Activated CD4-positive, CD25-positive, alpha-beta regulatory T cell treated with anti-CD3 and anti-CD28 coated beads, Interleukin-2, amount 50 U/mL, for 16 hours (primary cell): Measurements from ENCODE around the gene GAB4.
"Not testable (repeated sequence)": the region's sequence is repeated elsewhere in the genome, so short reads cannot be mapped to it uniquely, and the experiment has no call there.

ENCODE experiments used
- DNase-seq: peaks from one replicate; pipeline ENCODE4 v3.0.0-alpha.2; 2020; ENCODE audit warnings: low read depth, low spot score

GAB4 gene

GRCh38 chr22:16958475-16958874 is 49.5 kb downstream of the GAB4 start:
- DNase-seq: no peak

- DNase-seq: no peak
These were observed 50.2 kb downstream of the GAB4 start for GRCh38 chr22:16957781-16958180.

- no peak for DNase-seq
These were observed 51.7 kb downstream of the GAB4 start for GRCh38 chr22:16956290-16956689.

- no peak for DNase-seq
These were observed 52.3 kb downstream of the GAB4 start for GRCh38 chr22:16955678-16956210.

- DNase-seq: no peak
These were observed 52.9 kb downstream of the GAB4 start for GRCh38 chr22:16955081-16955480.

- DNase-seq: no peak
These were observed 54.0 kb downstream of the GAB4 start for GRCh38 chr22:16954060-16954403.

GRCh38 chr22:16953206-16954059 is 54.6 kb downstream of the GAB4 start:
- DNase-seq: no peak

- no peak for DNase-seq
These were observed 58.5 kb downstream of the GAB4 start for GRCh38 chr22:16949561-16949960.

- no peak for DNase-seq
These were observed 70.2 kb downstream of the GAB4 start for GRCh38 chr22:16937811-16938210.

GRCh38 chr22:16937209-16937608 is 70.8 kb downstream of the GAB4 start:
- DNase-seq: not testable (repeated sequence)

- DNase-seq: no peak
These were observed 71.4 kb downstream of the GAB4 start for GRCh38 chr22:16936625-16937024.

GRCh38 chr22:16935209-16935608 is 72.8 kb downstream of the GAB4 start:
- no peak for DNase-seq

- no peak for DNase-seq
These were observed 74.4 kb downstream of the GAB4 start for GRCh38 chr22:16933291-16934282.

GRCh38 chr22:16932577-16932976 is 75.4 kb downstream of the GAB4 start:
- no peak for DNase-seq

- DNase-seq: no peak
These were observed 82.5 kb downstream of the GAB4 start for GRCh38 chr22:16925407-16925966.

GRCh38 chr22:16922706-16923105 is 85.3 kb downstream of the GAB4 start:
- no peak for DNase-seq

- no peak for DNase-seq
These were observed 85.9 kb downstream of the GAB4 start for GRCh38 chr22:16922076-16922475.

- DNase-seq: peak; percentile 21
These were observed 90.6 kb downstream of the GAB4 start for GRCh38 chr22:16917144-16918003.

- DNase-seq: no peak
These were observed 92.3 kb downstream of the GAB4 start for GRCh38 chr22:16915701-16916100.

- DNase-seq: not testable (repeated sequence)
These were observed 93.1 kb downstream of the GAB4 start for GRCh38 chr22:16914911-16915310.

GRCh38 chr22:16914006-16914405 is 94.0 kb downstream of the GAB4 start:
- DNase-seq: no peak
